Adrenal gland (tissue), 5 donors: Measurements from ENCODE around the gene SLC14A1.

ENCODE experiments used
- POLR2A ChIP-seq, 2 donors: fragments of 450-650 bp; IDR thresholded peaks; one replicate each; pipeline ENCODE4 v1.6.1; 2017; ENCODE audit warnings: antibody characterized with exemption in 2 of 2, mild to moderate bottlenecking in 2 of 2, moderate library complexity in 1 of 2
- TF ChIP-seq, protein P1 (sequence below), 6 experiments: fragments of 450-650 bp in 4 of 6; fragments of 200-600 bp in 2 of 6; sonication (generic) in 1 of 6; IDR thresholded peaks; 1 replicate in 5 of 6; 2 replicates in 1 of 6; pipeline versions ENCODE4 v1.5.1 to v1.8.0; 2016 to 2021; ENCODE audit warnings: antibody characterized with exemption in 6 of 6, mild to moderate bottlenecking in 2 of 6, moderate library complexity in 1 of 6
- donor health status: DM: no; HTN: no; CAD: no.

- TF ChIP-seq, protein P1, sequence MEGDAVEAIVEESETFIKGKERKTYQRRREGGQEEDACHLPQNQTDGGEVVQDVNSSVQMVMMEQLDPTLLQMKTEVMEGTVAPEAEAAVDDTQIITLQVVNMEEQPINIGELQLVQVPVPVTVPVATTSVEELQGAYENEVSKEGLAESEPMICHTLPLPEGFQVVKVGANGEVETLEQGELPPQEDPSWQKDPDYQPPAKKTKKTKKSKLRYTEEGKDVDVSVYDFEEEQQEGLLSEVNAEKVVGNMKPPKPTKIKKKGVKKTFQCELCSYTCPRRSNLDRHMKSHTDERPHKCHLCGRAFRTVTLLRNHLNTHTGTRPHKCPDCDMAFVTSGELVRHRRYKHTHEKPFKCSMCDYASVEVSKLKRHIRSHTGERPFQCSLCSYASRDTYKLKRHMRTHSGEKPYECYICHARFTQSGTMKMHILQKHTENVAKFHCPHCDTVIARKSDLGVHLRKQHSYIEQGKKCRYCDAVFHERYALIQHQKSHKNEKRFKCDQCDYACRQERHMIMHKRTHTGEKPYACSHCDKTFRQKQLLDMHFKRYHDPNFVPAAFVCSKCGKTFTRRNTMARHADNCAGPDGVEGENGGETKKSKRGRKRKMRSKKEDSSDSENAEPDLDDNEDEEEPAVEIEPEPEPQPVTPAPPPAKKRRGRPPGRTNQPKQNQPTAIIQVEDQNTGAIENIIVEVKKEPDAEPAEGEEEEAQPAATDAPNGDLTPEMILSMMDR (IDR thresholded peaks at IDR 0.05), result no peak
- no peak for TF ChIP-seq POLR2A (IDR thresholded peaks at IDR 0.05)
These were observed 1.4 kb downstream of the SLC14A1 start for GRCh38 chr18:45725336-45725735.
